Activated CD8-positive, alpha-beta memory T cell treated with anti-CD3 and anti-CD28 coated beads, Interleukin-2, amount 50 U/mL, for 24 hours (primary cell): Measurements from ENCODE around the gene SLC7A14.

Experiments
- DNase-seq: peaks from one replicate; pipeline ENCODE4 v3.0.0-alpha.2; 2020; ENCODE audit errors: extremely low read depth

The SLC7A14 gene

DNA sequence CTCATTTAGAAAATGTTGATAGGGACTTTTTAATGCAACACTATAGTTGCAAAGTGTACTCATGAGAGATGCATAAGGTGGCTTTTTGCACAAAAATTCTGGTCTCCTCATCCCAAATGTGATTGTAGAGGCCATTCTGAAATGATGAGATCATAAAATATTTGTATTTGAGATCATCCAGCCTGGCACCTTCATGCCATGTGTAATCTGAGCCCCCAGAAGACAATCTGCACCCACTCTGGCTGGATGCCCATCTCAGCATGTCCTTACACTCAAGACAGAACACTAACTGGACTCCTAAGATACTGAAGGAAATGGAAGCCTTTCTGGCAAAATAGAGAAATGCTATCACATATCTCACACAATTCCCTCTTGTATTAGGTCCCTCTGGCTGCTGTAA, 49.2 kb downstream of the SLC7A14 start:
- DNase-seq, result no peak

DNA sequence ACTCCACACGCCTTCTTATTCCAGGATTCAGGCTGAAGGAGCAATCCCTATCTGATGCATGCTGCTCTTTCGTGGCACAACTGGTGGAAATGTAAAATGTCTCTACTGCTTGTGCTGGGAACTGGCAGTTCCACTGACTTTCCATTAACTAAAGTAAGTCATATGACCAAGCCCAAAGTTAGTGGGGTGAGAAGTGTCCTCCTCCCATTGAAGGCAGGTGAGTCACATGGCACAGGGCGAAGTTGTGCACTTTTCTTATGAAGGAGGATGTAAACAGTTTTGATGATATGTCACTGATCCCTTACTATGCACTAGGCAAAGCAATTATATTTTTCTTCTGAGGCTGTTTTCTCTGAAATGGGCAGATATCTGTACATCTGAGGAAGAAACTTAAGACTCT, 51.6 kb downstream of the SLC7A14 start:
- no peak for DNase-seq

DNA sequence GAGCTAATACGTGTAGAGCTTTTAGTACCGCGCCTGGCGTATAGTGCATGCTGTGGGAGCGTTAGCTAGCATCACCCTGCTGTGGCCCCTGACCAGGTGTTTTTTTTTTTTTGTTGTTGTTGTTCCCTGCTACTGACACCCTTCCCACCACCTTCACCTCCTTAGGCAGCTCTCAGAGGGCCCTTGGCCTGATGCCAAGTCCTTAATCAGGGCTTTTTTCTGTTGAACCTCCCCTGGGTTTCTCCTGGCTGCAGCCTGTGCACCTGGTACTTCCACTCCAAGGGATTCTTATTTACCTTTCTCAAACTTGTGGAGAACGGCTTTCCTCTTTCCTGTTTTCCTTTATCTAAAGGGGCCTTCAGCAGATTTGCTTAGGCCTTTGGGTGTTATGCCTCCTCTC, 53.3 kb downstream of the SLC7A14 start:
- no peak for DNase-seq

DNA sequence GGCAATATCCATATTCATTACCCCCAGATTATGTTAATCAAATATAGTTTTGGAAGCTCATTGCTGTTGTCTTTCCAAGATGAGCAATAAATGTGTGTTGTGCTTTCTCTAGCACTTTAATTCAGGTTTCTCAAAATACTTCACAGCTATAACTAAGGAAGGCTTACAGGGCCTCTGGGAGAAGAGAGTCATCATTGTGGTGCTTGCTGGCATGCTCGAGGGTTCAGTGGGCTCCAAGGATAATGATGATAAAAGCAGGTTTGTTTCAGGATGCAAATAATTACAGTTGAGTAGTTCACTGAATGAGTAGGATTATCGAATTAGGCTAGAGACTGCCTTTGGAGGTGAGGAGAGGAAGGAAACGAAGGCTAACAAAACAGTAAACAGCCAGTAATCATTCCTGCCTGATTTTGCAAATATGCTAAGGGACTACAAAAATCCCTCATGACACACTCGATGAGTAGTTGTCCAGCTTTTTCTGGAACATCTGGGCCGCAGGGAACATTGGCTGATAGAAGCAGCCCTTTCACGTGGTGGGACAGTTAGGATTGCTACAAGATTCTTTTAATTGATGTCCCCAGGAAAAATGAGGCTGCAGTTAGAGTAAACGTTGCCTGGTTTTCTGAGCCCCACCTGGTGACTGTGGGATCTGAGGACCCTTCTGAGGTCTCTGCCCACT, 54.1 kb downstream of the SLC7A14 start:
- DNase-seq, result no peak

DNA sequence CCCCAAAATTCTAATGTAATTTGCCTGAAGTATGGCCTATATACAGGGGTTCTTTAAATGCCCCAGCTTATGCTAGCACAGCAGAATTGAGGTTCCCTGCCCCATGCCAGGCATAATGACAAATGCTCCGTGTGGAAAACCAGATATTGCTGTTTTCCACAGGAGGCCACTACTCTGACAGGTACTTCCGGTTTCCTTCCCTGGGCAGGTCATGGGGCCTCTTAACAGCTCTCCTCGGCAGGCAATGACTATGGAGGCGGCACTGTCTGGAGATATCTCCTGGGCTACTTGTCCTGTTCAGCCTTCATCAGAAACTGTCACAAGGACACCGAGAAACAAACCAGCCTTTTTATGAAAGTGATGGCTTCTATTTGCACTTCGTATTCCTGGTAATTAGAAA, 54.8 kb downstream of the SLC7A14 start:
- DNase-seq, result no peak

DNA sequence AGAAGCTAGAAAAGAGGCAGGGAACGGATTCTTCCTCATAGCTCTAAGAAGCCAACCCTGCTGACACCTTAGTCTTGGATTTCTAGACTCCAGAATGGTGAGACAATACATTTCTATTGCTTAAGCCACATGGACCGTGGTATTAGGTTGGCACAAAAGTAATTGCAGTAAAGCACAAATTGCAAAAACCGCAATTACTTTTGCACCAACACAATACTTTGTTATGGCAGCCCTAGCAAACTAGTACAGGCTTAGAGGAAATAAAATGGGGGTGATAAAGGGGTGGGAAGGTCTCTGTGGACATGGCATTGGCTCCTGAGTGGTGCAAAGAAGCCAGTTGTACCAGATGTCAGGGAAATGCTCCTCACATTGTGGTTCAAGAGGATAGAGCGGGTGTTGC, 56.0 kb downstream of the SLC7A14 start:
- no peak for DNase-seq

DNA sequence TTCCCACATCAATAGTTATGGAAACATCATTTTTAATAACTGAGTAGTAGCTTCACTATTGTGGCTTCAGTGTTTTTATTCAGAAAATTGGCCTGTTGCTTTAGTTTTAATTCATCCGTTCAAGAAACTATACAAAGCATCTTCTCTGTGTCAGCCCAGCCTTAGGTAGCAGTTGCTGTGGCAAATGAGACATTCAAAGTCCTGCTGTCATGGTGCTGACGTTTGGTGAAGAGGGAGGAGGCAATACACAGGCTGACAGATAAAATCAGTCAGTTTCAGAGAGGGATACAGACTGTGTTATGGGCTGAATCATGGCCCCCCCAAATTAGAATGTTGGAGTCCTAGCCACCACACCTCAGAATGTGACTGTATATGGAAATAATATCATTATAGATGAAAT, 56.5 kb downstream of the SLC7A14 start:
- DNase-seq, result no peak

DNA sequence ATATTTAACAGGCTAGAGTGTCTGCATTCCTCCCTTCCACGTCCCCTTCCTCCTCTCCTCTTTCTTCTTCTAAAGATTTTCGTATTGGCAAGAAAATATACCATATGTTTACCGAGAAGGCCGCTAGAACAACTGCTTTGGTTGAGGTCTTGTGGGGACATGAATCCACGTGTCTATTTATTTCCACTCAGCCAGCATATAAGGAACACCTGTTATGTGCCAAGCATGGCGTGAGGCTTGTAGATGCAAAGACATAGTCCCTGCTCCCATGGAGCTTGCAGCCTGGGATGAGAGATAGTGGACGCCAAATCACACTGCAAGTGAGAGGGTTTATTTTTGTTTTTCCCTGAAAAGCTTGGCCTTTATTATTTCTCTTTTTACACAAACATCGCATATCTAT, 57.1 kb downstream of the SLC7A14 start:
- no peak for DNase-seq

DNA sequence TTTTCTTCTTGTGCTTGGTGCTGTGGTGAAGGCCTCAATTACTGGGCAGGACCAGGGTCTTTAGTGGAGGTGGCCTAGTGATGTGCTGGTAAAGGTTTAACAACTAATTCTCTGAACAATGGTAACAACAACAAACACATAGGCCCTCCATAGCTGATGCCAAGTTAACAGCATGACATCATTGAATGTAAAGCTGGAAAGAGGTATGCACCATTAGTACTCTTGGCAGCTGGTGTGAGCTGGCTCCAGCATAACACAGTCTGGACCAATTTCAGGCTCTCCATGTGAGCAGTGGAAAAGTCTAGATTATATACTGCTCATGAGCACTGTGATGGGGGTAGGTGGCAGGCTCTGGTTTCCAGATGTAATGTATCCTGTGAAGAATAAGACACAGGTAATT, 61.8 kb downstream of the SLC7A14 start:
- DNase-seq, result no peak

DNA sequence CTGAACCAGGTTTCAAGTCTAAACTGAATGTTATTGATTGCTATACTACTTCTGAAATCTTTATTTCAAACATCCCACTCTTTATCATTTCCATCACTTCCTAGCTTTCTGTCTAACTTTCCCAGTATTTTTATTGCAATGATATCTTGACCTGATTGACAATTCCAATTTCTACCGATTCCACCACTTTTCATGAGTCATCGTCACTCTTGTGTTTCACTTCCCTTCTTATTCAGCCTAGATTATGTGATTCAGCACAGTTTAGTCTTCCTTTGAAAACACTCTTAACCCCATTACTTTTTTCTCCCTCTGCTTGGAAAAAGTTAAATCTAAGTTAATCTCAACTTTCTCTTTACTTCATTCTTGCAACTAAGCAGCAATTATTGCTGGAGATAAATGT, 62.6 kb downstream of the SLC7A14 start:
- no peak for DNase-seq

DNA sequence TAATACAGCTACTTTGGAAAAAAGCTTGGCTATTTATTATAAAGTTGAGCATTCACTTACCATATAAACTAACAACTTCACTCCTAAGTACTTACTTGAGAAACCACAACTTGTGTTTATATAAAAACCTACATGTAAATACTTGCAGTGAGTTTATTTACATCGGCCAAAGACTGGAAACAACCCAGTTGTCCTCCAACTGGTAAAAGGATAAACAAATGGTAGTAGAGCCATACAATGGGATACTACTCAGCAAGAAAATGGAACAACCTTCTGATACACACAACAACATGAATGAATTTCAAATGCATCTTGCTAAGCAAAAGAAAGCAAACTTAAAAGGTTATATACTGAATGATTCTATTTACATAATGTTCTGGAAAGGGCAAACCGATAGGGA, 63.7 kb downstream of the SLC7A14 start:
- DNase-seq, result no peak

DNA sequence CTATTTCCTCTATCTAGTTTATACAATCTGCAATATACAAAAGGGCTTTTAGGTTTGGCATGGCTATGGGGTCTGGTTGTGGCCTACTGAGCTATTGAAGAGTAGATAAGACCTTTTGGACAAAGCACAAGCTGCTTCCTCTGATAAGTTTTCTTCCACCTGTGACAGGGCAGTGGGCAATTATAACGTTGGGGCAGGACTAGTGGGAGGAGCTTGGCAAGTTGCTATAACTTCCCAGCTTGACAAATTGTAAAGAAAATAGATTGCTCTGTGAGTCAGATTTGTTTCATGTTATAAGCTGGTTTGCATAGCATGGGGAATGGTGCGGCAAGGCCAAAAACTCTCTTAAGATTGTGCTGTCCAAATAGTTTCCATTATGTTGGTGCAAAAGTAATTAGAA, 64.9 kb downstream of the SLC7A14 start:
- DNase-seq, result no peak

DNA sequence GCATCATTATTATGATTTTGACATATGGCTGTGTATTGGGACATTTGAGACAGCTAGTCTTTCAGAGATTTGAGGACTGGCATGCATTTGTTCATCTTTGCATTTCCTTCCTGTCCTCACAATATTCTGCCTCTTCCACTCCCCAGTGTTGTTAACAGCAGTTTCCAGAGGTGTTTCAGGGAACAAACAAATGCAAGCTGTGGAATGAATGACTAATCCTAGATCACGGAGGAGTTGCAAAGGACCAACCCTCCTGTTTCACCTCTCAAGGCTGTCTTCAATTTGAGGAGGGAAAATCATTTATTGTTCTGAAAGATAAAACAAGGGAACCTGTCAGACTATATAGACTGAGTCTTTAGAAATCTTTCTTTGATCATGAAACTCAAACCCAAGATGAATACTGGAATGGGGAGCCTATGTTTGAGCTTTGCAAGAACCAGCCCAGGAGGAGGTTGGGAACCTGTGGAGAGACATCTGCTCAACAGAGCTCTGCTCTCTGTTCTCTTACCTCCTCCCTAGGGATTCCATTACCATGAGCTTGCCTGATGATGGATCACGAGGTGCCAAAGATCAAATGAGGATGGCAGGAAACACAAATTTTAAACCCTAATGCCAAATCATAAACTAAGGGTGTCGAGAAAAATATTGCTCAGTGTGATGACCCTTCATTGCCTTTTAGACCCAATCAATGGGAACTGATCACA, 68.5 kb downstream of the SLC7A14 start:
- DNase-seq, result no peak

DNA sequence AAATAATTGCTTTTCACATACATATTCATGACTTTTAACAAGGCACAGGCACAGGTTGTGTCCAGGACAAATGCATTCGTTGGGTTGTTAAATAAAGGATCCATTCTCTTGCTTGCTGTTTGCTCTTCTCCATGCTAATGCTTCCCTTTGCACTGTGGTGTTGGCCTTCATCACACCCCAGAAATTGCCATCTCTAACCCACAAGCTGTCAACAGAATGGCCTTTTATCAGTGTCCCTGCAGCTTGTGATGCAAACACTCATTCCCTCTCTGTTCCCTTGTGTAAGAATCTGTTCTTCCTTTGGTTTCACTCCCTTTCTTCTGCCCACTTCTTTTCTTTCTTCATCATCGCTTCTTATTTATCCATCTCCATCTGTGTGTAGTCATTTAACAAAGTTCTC, 72.2 kb downstream of the SLC7A14 start:
- no peak for DNase-seq

DNA sequence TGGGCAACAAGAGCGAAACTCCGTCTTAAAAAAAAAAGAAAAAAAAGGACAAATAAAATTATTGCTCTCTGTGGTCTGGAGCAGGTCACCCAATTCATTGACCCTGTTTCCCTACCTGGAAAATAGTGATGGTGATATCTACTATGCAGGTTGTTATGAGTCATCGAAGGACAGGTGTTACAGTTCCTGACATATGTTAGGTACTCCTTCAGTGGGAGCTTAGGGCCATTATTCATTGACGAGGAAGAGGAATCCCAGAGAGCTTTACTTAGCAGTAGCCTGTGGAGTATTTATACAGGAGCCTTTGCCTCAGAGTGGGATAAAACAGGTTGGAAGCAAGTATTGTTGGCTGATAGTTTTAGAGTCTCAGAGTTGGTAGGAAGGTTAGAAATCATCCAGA, 74.5 kb downstream of the SLC7A14 start:
- DNase-seq, result no peak

DNA sequence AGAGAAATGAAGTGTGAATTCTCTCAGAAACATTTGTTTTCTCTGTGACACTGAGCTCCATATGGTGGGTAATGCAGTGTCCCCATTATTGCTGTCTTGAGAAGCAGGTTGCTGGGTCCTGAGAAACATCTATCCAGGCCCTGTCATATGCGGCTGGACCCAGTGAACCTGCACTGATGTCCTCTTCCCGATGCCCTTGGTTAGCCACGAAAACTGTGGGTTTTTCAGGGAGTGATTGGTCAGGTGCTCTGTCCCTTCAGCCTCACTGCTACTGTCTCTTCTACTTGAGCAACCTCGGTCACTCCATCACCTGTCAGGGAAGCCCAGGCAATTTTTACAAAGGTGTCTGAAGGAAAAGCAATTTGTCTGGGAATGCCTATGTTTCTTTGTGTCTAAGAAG, 77.0 kb downstream of the SLC7A14 start:
- DNase-seq, result no peak

DNA sequence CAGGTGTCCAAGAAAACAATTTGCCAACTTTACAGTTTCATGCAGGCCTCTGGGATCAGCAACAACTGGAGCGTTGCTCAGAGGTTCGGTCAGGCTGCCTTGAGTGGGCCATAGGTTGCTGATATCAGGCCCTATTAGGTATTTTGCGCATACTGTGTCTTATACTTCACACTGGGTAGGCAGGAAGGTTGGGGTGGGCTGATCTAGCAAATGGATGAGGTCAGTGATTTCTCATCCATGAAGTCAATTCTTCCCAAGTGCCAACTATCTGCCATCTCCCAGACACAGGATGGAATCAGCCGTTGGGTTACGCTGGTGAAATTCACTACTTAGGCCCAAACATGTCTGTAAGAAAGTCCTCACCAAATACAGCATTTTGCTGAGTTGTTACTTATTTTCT, 77.6 kb downstream of the SLC7A14 start:
- no peak for DNase-seq

DNA sequence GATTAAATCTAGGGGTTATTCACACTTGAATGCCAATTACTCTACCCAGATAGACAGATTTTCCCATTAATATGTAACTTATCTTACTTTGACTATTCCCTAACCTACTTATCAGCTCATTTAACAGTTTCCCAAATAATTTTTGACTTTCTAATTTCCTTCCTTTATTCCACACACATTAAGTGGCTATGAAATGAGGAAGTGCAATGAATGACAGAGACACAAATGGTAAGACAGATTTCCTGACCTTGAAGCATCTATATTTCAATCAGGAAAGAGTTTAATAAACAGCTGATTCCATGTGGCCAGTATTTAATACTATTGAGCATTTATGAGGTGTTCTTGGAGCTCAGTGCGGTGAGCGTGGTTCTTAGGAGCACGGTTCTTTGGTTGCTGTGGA, 78.8 kb downstream of the SLC7A14 start:
- DNase-seq, result no peak

DNA sequence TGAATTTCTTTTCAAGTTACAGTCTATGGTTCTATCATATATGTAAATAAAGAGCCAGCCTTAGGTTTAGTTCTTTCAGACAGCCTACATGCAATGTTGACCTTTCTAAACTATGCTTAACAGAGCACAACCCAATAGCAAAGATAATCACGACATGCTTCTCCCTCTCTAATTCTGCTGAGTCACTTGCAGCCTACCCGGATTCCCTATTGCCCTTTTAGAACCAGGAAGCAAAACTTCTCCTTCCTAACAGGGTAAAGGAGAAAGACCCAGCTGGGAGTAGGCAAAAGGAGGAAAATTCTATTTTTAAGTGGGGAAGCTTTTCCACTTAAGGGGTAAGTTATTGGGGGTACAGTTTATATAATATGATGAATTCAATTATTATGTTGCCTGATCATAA, 79.3 kb downstream of the SLC7A14 start:
- no peak for DNase-seq

DNA sequence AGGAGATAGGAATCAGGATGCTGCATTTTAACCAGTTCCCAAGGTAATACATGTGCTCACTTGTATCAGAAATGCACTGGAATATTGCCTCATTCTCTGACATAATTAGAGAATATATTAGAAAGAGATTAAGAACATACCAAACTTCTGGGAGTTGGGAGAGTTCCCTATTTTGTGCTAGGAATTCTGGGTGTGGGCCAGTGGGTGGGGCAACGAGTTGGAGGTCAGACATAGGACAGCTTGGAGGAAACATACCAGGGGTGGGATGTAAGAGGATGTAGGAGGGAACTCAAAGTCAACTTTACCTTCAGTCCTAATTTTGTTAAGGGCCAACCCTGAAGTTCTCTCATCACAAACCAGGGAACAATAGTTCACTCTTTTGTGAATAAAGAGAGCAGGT, 83.6 kb downstream of the SLC7A14 start:
- no peak for DNase-seq

DNA sequence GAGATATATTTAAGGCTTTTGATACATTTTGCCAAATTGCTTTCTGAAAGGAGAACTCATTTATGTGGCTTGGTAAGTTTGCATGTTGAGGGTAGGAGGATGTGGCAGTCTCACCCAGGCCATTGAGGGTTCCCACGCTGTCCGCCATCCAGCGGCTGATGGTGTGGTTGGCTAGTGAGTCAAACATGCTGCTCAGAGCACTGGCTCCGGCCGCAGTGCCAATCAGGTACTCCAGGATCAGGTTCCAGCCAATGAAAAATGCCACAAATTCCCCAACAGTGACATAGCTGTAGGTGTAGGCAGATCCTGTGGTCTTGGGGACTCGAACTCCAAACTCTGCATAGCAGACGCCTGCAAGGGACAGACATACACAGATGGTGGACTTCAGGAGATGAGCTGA, 84.9 kb downstream of the SLC7A14 start:
- DNase-seq, result no peak

DNA sequence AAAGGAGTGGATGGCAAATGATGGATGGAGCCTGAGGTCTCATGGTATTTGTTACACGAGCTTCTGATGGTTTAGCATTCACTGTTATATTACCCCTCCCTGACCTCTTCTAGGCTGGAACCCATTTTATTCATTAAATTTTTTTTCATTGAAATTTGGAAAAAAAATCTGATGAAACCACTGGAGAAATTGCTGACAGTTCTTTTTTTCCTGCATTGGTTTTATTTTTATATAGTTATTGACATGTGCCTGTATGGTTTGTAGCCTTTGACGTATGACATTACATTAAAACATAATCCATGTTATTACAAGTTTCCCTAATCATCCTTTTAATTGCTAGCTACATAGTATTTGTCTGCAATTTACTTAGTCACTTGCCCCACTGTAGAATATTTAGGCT, 85.4 kb downstream of the SLC7A14 start:
- no peak for DNase-seq

DNA sequence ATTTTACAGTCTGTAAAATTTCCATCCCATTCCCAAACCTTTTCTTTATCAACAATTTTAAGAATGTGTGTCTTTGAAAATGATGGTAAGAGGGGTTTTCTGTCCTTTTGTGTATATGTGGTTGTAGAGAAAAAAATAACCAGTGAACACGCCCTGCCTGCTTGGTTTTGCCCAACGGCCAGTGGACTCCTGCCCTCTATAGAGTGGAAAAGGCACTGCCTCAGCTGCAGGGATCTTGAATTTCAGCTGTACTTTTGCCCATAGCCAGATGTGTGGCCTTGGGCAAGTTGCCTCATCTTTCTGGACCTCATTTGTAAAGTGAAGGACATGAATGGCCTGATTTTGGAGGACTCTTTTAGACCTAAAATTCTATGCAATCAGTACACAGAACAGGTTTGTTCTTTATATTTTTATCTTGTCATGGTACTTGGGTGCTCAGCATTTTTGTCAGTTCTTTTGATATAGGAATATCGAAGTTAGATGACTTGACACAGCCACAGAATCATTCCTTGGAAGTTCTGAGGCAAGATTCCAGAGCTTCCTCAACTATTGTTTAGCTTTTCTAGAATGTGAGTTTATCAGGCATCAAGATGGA, 86.2 kb downstream of the SLC7A14 start:
- no peak for DNase-seq
